ENCODE measurements around the gene GRID1. TPM values are rescaled to one million over a fixed set of nuclear protein-coding genes. Genes with fewer than 3 reads are reported as not detected.

The GRID1 gene
- total RNA-seq, 1 experiment from 2014 or later, result not detected

DNA sequence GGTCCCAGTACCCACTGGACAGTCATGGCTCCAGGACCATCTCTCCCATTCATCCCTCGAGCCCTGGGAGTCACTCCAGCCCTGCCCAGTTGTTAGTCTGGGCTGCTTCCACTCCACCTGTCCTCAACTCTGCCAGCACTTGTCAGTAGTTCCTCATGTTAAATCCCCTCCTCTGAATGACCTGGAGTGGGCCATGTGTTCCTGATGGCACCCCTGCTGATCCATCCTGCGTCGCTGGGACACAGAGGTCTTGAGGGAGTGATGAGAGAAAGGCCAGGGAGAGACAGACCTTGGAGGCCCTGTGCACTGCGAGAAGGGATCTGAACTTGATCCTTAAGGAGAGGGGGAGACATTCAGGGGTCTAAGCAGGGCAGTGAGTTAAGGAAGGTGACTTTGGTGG, 174.9 kb downstream of the GRID1 start:
- H3K4me2 ChIP-seq, result no peak overlapping the region
- H3K36me3 ChIP-seq (ENCODE audit: low read depth), result no peaks in the 10 kb centered on the region
- intact Hi-C loops (cut with micrococcal nuclease; ENCODE audit: unreplicated experiment), result no loop called here
- H3K27me3 ChIP-seq (ENCODE audit: insufficient read depth, low read depth), result 0 out of 2 replicates have a peak, but pooled peaks cover 5% of the 10 kb centered on the region
- ChIA-PET CTCF (no interaction called here), POLR2A (ENCODE audit: unreplicated experiment) (no interaction called here)
- DNase-seq, result no peak
- no peaks in the 10 kb centered on the region for H3F3A ChIP-seq (ENCODE audit: insufficient read depth, low read depth)
- no peak overlapping the region for H3K4me3 ChIP-seq
- H3K9me3 ChIP-seq (ENCODE audit: insufficient read depth, low read depth), result no peaks in the 10 kb centered on the region
- BruUV-seq (replicated peaks), result no TSS peak
- no peaks in the 10 kb centered on the region for H4K20me1 ChIP-seq (ENCODE audit: insufficient read depth)
- no peaks in the 10 kb centered on the region for H3K9me2 ChIP-seq (ENCODE audit: insufficient read depth)
- no peaks in the 10 kb centered on the region for H3K79me2 ChIP-seq (ENCODE audit: low read depth)
- no peak overlapping the region for H2AFZ ChIP-seq
- TF ChIP-seq, protein P1, sequence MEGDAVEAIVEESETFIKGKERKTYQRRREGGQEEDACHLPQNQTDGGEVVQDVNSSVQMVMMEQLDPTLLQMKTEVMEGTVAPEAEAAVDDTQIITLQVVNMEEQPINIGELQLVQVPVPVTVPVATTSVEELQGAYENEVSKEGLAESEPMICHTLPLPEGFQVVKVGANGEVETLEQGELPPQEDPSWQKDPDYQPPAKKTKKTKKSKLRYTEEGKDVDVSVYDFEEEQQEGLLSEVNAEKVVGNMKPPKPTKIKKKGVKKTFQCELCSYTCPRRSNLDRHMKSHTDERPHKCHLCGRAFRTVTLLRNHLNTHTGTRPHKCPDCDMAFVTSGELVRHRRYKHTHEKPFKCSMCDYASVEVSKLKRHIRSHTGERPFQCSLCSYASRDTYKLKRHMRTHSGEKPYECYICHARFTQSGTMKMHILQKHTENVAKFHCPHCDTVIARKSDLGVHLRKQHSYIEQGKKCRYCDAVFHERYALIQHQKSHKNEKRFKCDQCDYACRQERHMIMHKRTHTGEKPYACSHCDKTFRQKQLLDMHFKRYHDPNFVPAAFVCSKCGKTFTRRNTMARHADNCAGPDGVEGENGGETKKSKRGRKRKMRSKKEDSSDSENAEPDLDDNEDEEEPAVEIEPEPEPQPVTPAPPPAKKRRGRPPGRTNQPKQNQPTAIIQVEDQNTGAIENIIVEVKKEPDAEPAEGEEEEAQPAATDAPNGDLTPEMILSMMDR (conservative IDR thresholded peaks at IDR 0.05), result no peak
- TF ChIP-seq EZH2 (IDR thresholded peaks at IDR 0.05; ENCODE audit: low read depth), result no peak
- H3K4me1 ChIP-seq (replicated peaks; ENCODE audit: insufficient read depth), result no peaks in the 10 kb centered on the region
- H3K27ac ChIP-seq, result no peak overlapping the region

DNA sequence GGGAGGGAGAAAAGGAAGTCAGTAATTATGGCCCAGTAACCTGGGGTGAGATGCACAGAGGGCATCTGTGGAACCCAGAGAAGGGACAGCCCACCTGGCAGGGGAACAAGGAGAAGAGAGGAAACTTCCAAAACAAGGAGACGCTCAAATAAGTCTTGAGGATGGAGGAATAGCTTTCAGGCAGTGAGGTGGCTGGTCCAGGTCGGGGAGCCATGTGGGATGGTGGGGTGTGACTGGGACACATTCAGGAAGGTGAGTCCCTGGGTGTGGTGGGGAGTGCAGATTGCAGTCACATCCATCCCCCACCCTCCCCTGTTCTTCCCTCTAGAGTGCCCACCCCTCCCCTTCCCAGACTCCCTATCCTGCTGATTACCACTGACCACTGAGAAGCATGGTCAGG, 175.4 kb downstream of the GRID1 start:
- Histone ChIP-seq H3K4me2 (no peak overlapping the region), H3K79me2 (ENCODE audit: low read depth) (no peaks in the 10 kb centered on the region), H3K36me3 (ENCODE audit: low read depth) (no peaks in the 10 kb centered on the region), H3F3A (ENCODE audit: insufficient read depth, low read depth) (no peaks in the 10 kb centered on the region), H4K20me1 (ENCODE audit: insufficient read depth) (no peaks in the 10 kb centered on the region), H3K4me1 (replicated peaks; ENCODE audit: insufficient read depth) (no peaks in the 10 kb centered on the region), H3K27ac (no peak overlapping the region), H3K9me3 (ENCODE audit: insufficient read depth, low read depth) (no peaks in the 10 kb centered on the region), H2AFZ (no peak overlapping the region), H3K4me3 (no peak overlapping the region), H3K27me3 (ENCODE audit: insufficient read depth, low read depth) (0 out of 2 replicates have a peak, but pooled peaks cover 3% of the 10 kb centered on the region), H3K9me2 (ENCODE audit: insufficient read depth) (no peaks in the 10 kb centered on the region)
- ChIA-PET CTCF (no interaction called here), POLR2A (ENCODE audit: unreplicated experiment) (no interaction called here)
- no TSS peak for BruUV-seq (replicated peaks)
- no peak for DNase-seq
- no peak for TF ChIP-seq EZH2 (IDR thresholded peaks at IDR 0.05; ENCODE audit: low read depth)
- TF ChIP-seq, protein P1 (conservative IDR thresholded peaks at IDR 0.05), result no peak
- intact Hi-C loops (cut with micrococcal nuclease; ENCODE audit: unreplicated experiment), result no loop called here

DNA sequence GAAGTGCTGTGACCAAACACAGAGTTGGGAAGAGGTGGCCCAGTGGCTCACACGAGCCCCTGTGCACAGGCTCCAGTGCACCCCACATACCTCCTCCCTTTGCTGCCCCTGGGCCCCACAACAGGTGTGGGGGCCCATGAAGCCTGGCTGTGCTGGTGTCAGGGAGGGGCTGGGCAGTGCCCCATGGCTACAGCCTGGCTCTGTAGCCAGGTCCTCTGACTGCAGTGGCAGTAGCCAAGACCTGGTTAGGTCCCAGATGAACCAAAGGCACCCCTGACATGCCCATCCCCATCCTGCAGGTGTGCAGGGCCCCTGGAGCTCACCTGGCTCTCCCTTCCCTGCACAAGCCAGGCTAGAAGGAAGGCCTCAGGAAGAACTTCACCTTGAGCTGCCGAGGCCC, 176.3 kb downstream of the GRID1 start:
- no peaks in the 10 kb centered on the region for H4K20me1 ChIP-seq (ENCODE audit: insufficient read depth)
- no TSS peak for BruUV-seq (replicated peaks)
- H2AFZ ChIP-seq, result no peak overlapping the region
- no peaks in the 10 kb centered on the region for H3K4me1 ChIP-seq (replicated peaks; ENCODE audit: insufficient read depth)
- no peaks in the 10 kb centered on the region for H3K36me3 ChIP-seq (ENCODE audit: low read depth)
- CTCF ChIA-PET, result no interaction called here
- POLR2A ChIA-PET (ENCODE audit: unreplicated experiment), result no interaction called here
- H3K79me2 ChIP-seq (ENCODE audit: low read depth), result no peaks in the 10 kb centered on the region
- no peak for TF ChIP-seq EZH2 (IDR thresholded peaks at IDR 0.05; ENCODE audit: low read depth)
- no peak overlapping the region for H3K4me2 ChIP-seq
- no peak overlapping the region for H3K4me3 ChIP-seq
- no peaks in the 10 kb centered on the region for H3F3A ChIP-seq (ENCODE audit: insufficient read depth, low read depth)
- H3K27ac ChIP-seq, result no peak overlapping the region
- DNase-seq, result no peak
- no peaks in the 10 kb centered on the region for H3K9me2 ChIP-seq (ENCODE audit: insufficient read depth)
- intact Hi-C loops (cut with micrococcal nuclease; ENCODE audit: unreplicated experiment), result no loop called here
- 0 out of 2 replicates have a peak, but pooled peaks cover 3% of the 10 kb centered on the region for H3K27me3 ChIP-seq (ENCODE audit: insufficient read depth, low read depth)
- no peaks in the 10 kb centered on the region for H3K9me3 ChIP-seq (ENCODE audit: insufficient read depth, low read depth)

DNA sequence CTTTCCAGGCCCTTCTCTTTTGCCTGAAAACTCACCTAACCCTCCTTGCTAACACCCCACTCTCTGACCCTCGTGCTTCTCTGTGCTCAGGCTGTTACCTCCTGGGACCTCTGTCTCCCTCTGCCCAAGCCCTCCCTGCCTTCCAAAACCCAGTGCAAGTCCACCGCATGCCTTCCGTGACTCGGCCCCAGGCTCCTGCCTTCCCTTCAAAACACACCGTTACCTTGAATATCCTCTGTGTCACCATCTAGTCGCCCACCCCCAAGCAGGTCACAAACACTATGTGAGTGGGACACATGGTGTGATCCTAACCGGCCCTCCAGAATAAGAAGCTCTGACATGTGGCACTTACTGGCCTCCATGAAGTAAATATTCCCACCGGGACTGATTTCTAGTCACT, 176.7 kb downstream of the GRID1 start:
- CTCF ChIA-PET, result no interaction called here
- Histone ChIP-seq H4K20me1 (ENCODE audit: insufficient read depth) (no peaks in the 10 kb centered on the region), H3K4me1 (replicated peaks; ENCODE audit: insufficient read depth) (no peaks in the 10 kb centered on the region), H3K4me3 (no peak overlapping the region), H3K27me3 (ENCODE audit: insufficient read depth, low read depth) (0 out of 2 replicates have a peak, but pooled peaks cover under 1% of the 10 kb centered on the region), H3K27ac (no peak overlapping the region), H3F3A (ENCODE audit: insufficient read depth, low read depth) (no peaks in the 10 kb centered on the region), H3K79me2 (ENCODE audit: low read depth) (no peaks in the 10 kb centered on the region), H3K4me2 (no peak overlapping the region), H3K36me3 (ENCODE audit: low read depth) (no peaks in the 10 kb centered on the region), H3K9me2 (ENCODE audit: insufficient read depth) (no peaks in the 10 kb centered on the region), H2AFZ (no peak overlapping the region), H3K9me3 (ENCODE audit: insufficient read depth, low read depth) (no peaks in the 10 kb centered on the region)
- DNase-seq, result no peak
- POLR2A ChIA-PET (ENCODE audit: unreplicated experiment), result no interaction called here
- TF ChIP-seq EZH2 (IDR thresholded peaks at IDR 0.05; ENCODE audit: low read depth), result no peak
- TF ChIP-seq, protein P1 (conservative IDR thresholded peaks at IDR 0.05), result no peak
- BruUV-seq (replicated peaks), result no TSS peak
- intact Hi-C loops (cut with micrococcal nuclease; ENCODE audit: unreplicated experiment), result no loop called here
